GM23338 (cell line): Measurements from ENCODE around the gene CDK10. TPM values are rescaled to one million over a fixed set of nuclear protein-coding genes. Genes with fewer than 3 reads are reported as not detected.

Experiments used
- ATAC-seq: fragments of 200-7000 bp; cut with Tn5 transposase; 3 replicates; pipeline ENCODE4 v1.9.1; 2020
- DNase-seq: peaks from one replicate; pipeline ENCODE4 v3.0.0-alpha.2; 2015; ENCODE audit warnings: low spot score
- H2AFZ ChIP-seq: fragments of 200-600 bp; sonication (generic); 2 replicates; pipeline ENCODE4 v1.8.0; 2016; ENCODE audit warnings: antibody characterized with exemption, mild to moderate bottlenecking, moderate library complexity
- H3F3A ChIP-seq: fragments of 200-600 bp; sonication (generic); replicated peaks from 2 replicates; pipeline ENCODE4 v1.8.0; 2017; ENCODE audit warnings: antibody characterized with exemption, mixed run types, low read depth
- H3K27ac ChIP-seq: fragments of 200-600 bp; sonication (generic); 2 replicates; pipeline ENCODE4 v1.6.1; 2016; ENCODE audit warnings: low read depth
- H3K27me3 ChIP-seq: fragments of 200-600 bp; sonication (generic); 2 replicates; pipeline ENCODE4 v1.8.0; 2016; ENCODE audit warnings: mild to moderate bottlenecking, mixed run types, moderate library complexity; ENCODE audit not compliant: insufficient read depth
- H3K36me3 ChIP-seq: fragments of 200-600 bp; sonication (generic); 2 replicates; pipeline ENCODE4 v1.8.0; 2016; ENCODE audit warnings: mild to moderate bottlenecking; ENCODE audit not compliant: insufficient read depth
- H3K4me1 ChIP-seq: fragments of 200-600 bp; sonication (generic); 2 replicates; pipeline ENCODE4 v1.8.0; 2016; ENCODE audit warnings: mild to moderate bottlenecking, moderate library complexity; ENCODE audit not compliant: insufficient read depth
- H3K4me2 ChIP-seq: fragments of 200-600 bp; sonication (generic); 2 replicates; pipeline ENCODE4 v1.7.1; 2017; ENCODE audit warnings: mixed run types
- H3K4me3 ChIP-seq: fragments of 200-600 bp; sonication (generic); 2 replicates; pipeline ENCODE4 v1.6.1; 2016; ENCODE audit warnings: mixed run types
- H3K79me2 ChIP-seq: fragments of 200-600 bp; sonication (generic); replicated peaks from 2 replicates; pipeline ENCODE4 v1.8.0; 2017; ENCODE audit warnings: mild to moderate bottlenecking; ENCODE audit not compliant: insufficient read depth
- H3K9me2 ChIP-seq: fragments of 200-600 bp; sonication (generic); 2 replicates; pipeline ENCODE4 v1.8.0; 2017; ENCODE audit not compliant: insufficient read depth
- H4K20me1 ChIP-seq: fragments of 200-600 bp; sonication (generic); replicated peaks from 2 replicates; pipeline ENCODE4 v1.8.0; 2017; ENCODE audit warnings: mild to moderate bottlenecking; ENCODE audit not compliant: insufficient read depth
- H3K27ac Mint-ChIP-seq: 2 replicates; pipeline ENCODE4 v1.8.0; 2020; ENCODE audit warnings: inconsistent platforms, mild to moderate bottlenecking, moderate library complexity, mixed read lengths
- H3K27me3 Mint-ChIP-seq: 3 replicates; pipeline ENCODE4 v1.8.0; 2022; ENCODE audit warnings: low read depth, mild to moderate bottlenecking, moderate library complexity, mixed read lengths, inconsistent platforms; ENCODE audit not compliant: insufficient read depth, poor library complexity
- H3K36me3 Mint-ChIP-seq: 3 replicates; pipeline ENCODE4 v1.8.0; 2021; ENCODE audit warnings: low read depth, mild to moderate bottlenecking, inconsistent platforms, moderate library complexity, mixed read lengths
- H3K4me1 Mint-ChIP-seq: 3 replicates; pipeline ENCODE4 v1.8.0; 2020; ENCODE audit warnings: mild to moderate bottlenecking, inconsistent platforms, mixed read lengths
- H3K4me3 Mint-ChIP-seq: 3 replicates; pipeline ENCODE4 v1.8.0; 2021; ENCODE audit warnings: moderate library complexity, mild to moderate bottlenecking, inconsistent platforms, mixed read lengths
- H3K9me3 Mint-ChIP-seq: 3 replicates; pipeline ENCODE4 v1.8.0; 2020; ENCODE audit warnings: moderate library complexity, mild to moderate bottlenecking, inconsistent platforms, mixed read lengths
- CREB1 ChIP-seq: fragments of 250-450 bp; sonication (Bioruptor Pico); IDR thresholded peaks from 2 replicates; pipeline ENCODE4 v1.5.0; 2020; ENCODE audit warnings: low read depth, mild to moderate bottlenecking, moderate library complexity
- EZH2 ChIP-seq: fragments of 200-600 bp; sonication (generic); IDR thresholded peaks from one replicate; pipeline ENCODE4 v1.8.0; 2017; ENCODE audit warnings: antibody characterized with exemption, mild to moderate bottlenecking, low read depth; ENCODE audit not compliant: unreplicated experiment
- JUNB ChIP-seq: IDR thresholded peaks from one replicate; pipeline ENCODE4 v1.6.1; 2016; ENCODE audit warnings: antibody characterized with exemption; ENCODE audit not compliant: unreplicated experiment
- NANOG ChIP-seq: IDR thresholded peaks from 2 replicates; pipeline ENCODE4 v1.6.1; 2016; ENCODE audit warnings: antibody characterized with exemption, borderline replicate concordance
- POLR2AphosphoS5 ChIP-seq: IDR thresholded peaks from 2 replicates; pipeline ENCODE4 v1.6.1; 2016; ENCODE audit warnings: antibody characterized with exemption, low read depth
- ZNF114 ChIP-seq: fragments of 250-450 bp; sonication (Bioruptor Pico); IDR thresholded peaks from 2 replicates; pipeline ENCODE4 v1.5.0; 2020; ENCODE audit warnings: mild to moderate bottlenecking, moderate library complexity
- ZNF331 ChIP-seq: fragments of 250-450 bp; sonication (Bioruptor Pico); IDR thresholded peaks from 2 replicates; pipeline ENCODE4 v1.5.0; 2020; ENCODE audit warnings: low read depth, mild to moderate bottlenecking, moderate library complexity
- polyA plus RNA-seq: library from polyadenylated mRNA; unstranded; fragments of >200 nt; fragmentation: Nextera tagmentation; extraction: Ambion mirVana; gene quantifications from 2 replicates; pipeline ENCODE4 v1.2.1, GENCODE V29; 2016
- total RNA-seq: library from RNA; depleted of rRNA; stranded (reverse); fragments of >200 nt; shearing (Covaris generic); gene quantifications from 2 replicates; pipeline ENCODE4 v1.2.3, GENCODE V29; 2014
- TF ChIP-seq, protein P1 (sequence below): IDR thresholded peaks from one replicate; pipeline ENCODE4 v1.6.1; 2018; ENCODE audit warnings: antibody characterized with exemption; ENCODE audit not compliant: unreplicated experiment
- TF ChIP-seq, protein P2 (sequence below): fragments of 250-450 bp; sonication (Bioruptor Pico); IDR thresholded peaks from 2 replicates; pipeline ENCODE4 v1.5.0; 2020; ENCODE audit warnings: mild to moderate bottlenecking, moderate library complexity

CDK10 gene
- total and polyA plus RNA-seq, 2 experiments from 2014 or later: 64.6 to 88.0 TPM

DNA sequence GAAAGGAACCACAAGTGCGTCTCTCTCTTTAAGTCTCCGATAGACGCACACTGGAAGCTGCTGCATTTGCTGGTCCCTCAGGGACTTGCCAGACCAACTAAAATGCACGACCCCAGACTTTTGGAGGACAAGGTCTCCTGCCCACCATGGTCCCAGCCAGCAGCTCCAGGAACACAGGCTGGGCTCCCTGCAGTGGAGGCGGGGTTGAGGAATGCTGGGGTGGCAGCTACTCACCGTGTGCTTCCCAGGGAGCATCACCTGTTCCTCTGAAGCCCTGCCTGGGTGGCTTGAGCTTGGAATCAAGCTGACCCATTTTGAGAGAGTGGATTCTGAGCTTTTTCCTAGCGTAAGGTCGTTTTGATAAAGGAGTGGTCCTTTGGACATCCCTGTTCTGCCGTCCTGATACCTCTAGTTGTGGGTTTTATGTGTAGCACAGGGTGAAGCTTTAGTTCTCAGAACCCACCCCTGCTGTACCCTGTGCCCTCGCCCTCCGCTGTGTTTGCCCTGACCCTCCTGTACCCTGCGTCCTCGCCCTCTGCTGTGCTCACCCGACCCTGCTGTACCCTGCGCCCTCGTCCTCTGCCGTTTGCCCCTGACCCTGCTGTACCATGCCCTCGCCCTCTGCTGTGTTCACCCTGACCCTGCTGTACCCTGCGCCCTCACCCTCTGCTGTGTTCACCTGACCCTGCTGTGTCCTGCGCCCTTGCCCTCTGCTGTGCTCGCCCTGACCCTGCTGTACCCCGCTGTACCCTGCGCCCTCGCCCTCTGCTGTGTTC is 45.8 kb downstream of the CDK10 start:
- Mint-ChIP-seq H3K4me3 (no peak overlapping the region), H3K36me3 (peaks cover 72% of the 10 kb centered on the region), H3K27ac (no peak overlapping the region), H3K9me3 (no peaks in the 10 kb centered on the region; the same call in 2 of the 3 replicates), H3K4me1 (peaks cover 14% of the 10 kb centered on the region), H3K27me3 (peaks cover 24% of the 10 kb centered on the region)
- H3K4me3 ChIP-seq: no peak overlapping the region
- H3K9me2 ChIP-seq: no peaks in the 10 kb centered on the region
- H4K20me1 ChIP-seq: peaks cover 10% of the 10 kb centered on the region; the same call in 1 of the 2 replicates
- peaks cover 8% of the 10 kb centered on the region; the same call in 1 of the 2 replicates for H3K36me3 ChIP-seq
- ATAC-seq (no peak), DNase-seq (no peak)
- no peak overlapping the region for H3K4me2 ChIP-seq
- H3K4me1 ChIP-seq: no peaks in the 10 kb centered on the region
- H3K27ac ChIP-seq: no peak overlapping the region
- TF ChIP-seq POLR2AphosphoS5 (peak; percentile 30; the same call in 1 of the 2 replicates), EZH2 (no peak)
- H3K27me3 ChIP-seq: no peaks in the 10 kb centered on the region
- no peaks in the 10 kb centered on the region for H3K79me2 ChIP-seq
- H3F3A ChIP-seq: peaks cover 14% of the 10 kb centered on the region; the same call in 1 of the 2 replicates
- H2AFZ ChIP-seq: no peak overlapping the region

GRCh38 chr16:89732918-89733242 is 46.4 kb downstream of the CDK10 start:
- no peak for DNase-seq

More at GRCh38 chr16:89732918-89733242, 46.4 kb downstream of the CDK10 start:
- ATAC-seq: no peak
- Histone ChIP-seq H3K4me2 (no peak overlapping the region), H3K4me1 (no peaks in the 10 kb centered on the region), H3K9me2 (no peaks in the 10 kb centered on the region), H3K27ac (no peak overlapping the region), H3K27me3 (no peaks in the 10 kb centered on the region), H3K79me2 (no peaks in the 10 kb centered on the region), H3F3A (peaks cover 14% of the 10 kb centered on the region; the same call in 1 of the 2 replicates), H3K36me3 (peaks cover 14% of the 10 kb centered on the region; the same call in 1 of the 2 replicates), H3K4me3 (no peak overlapping the region), H4K20me1 (peaks cover 6% of the 10 kb centered on the region; the same call in 1 of the 2 replicates), H2AFZ (no peak overlapping the region)
- TF ChIP-seq, protein P1, sequence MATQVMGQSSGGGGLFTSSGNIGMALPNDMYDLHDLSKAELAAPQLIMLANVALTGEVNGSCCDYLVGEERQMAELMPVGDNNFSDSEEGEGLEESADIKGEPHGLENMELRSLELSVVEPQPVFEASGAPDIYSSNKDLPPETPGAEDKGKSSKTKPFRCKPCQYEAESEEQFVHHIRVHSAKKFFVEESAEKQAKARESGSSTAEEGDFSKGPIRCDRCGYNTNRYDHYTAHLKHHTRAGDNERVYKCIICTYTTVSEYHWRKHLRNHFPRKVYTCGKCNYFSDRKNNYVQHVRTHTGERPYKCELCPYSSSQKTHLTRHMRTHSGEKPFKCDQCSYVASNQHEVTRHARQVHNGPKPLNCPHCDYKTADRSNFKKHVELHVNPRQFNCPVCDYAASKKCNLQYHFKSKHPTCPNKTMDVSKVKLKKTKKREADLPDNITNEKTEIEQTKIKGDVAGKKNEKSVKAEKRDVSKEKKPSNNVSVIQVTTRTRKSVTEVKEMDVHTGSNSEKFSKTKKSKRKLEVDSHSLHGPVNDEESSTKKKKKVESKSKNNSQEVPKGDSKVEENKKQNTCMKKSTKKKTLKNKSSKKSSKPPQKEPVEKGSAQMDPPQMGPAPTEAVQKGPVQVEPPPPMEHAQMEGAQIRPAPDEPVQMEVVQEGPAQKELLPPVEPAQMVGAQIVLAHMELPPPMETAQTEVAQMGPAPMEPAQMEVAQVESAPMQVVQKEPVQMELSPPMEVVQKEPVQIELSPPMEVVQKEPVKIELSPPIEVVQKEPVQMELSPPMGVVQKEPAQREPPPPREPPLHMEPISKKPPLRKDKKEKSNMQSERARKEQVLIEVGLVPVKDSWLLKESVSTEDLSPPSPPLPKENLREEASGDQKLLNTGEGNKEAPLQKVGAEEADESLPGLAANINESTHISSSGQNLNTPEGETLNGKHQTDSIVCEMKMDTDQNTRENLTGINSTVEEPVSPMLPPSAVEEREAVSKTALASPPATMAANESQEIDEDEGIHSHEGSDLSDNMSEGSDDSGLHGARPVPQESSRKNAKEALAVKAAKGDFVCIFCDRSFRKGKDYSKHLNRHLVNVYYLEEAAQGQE: no peak
- TF ChIP-seq JUNB (no peak), ZNF114 (no peak), ZNF331 (CRISPR knock-in tag) (no peak), POLR2AphosphoS5 (no peak), EZH2 (no peak), NANOG (no peak), CREB1 (CRISPR knock-in tag) (no peak)
- TF ChIP-seq, protein P2, sequence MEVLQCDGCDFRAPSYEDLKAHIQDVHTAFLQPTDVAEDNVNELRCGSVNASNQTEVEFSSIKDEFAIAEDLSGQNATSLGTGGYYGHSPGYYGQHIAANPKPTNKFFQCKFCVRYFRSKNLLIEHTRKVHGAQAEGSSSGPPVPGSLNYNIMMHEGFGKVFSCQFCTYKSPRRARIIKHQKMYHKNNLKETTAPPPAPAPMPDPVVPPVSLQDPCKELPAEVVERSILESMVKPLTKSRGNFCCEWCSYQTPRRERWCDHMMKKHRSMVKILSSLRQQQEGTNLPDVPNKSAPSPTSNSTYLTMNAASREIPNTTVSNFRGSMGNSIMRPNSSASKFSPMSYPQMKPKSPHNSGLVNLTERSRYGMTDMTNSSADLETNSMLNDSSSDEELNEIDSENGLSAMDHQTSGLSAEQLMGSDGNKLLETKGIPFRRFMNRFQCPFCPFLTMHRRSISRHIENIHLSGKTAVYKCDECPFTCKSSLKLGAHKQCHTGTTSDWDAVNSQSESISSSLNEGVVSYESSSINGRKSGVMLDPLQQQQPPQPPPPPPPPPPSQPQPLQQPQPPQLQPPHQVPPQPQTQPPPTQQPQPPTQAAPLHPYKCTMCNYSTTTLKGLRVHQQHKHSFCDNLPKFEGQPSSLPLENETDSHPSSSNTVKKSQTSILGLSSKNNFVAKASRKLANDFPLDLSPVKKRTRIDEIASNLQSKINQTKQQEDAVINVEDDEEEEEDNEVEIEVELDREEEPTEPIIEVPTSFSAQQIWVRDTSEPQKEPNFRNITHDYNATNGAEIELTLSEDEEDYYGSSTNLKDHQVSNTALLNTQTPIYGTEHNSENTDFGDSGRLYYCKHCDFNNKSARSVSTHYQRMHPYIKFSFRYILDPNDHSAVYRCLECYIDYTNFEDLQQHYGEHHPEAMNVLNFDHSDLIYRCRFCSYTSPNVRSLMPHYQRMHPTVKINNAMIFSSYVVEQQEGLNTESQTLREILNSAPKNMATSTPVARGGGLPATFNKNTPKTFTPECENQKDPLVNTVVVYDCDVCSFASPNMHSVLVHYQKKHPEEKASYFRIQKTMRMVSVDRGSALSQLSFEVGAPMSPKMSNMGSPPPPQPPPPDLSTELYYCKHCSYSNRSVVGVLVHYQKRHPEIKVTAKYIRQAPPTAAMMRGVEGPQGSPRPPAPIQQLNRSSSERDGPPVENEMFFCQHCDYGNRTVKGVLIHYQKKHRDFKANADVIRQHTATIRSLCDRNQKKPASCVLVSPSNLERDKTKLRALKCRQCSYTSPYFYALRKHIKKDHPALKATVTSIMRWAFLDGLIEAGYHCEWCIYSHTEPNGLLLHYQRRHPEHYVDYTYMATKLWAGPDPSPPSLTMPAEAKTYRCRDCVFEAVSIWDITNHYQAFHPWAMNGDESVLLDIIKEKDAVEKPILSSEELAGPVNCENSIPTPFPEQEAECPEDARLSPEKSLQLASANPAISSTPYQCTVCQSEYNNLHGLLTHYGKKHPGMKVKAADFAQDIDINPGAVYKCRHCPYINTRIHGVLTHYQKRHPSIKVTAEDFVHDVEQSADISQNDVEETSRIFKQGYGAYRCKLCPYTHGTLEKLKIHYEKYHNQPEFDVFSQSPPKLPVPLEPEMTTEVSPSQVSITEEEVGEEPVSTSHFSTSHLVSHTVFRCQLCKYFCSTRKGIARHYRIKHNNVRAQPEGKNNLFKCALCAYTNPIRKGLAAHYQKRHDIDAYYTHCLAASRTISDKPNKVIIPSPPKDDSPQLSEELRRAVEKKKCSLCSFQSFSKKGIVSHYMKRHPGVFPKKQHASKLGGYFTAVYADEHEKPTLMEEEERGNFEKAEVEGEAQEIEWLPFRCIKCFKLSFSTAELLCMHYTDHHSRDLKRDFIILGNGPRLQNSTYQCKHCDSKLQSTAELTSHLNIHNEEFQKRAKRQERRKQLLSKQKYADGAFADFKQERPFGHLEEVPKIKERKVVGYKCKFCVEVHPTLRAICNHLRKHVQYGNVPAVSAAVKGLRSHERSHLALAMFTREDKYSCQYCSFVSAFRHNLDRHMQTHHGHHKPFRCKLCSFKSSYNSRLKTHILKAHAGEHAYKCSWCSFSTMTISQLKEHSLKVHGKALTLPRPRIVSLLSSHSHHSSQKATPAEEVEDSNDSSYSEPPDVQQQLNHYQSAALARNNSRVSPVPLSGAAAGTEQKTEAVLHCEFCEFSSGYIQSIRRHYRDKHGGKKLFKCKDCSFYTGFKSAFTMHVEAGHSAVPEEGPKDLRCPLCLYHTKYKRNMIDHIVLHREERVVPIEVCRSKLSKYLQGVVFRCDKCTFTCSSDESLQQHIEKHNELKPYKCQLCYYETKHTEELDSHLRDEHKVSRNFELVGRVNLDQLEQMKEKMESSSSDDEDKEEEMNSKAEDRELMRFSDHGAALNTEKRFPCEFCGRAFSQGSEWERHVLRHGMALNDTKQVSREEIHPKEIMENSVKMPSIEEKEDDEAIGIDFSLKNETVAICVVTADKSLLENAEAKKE (CRISPR knock-in tag): no peak
- H3K9me3 Mint-ChIP-seq: no peaks in the 10 kb centered on the region; the same call in 2 of the 3 replicates
- peaks cover 78% of the 10 kb centered on the region for H3K36me3 Mint-ChIP-seq
- H3K27me3 Mint-ChIP-seq: peaks cover 24% of the 10 kb centered on the region
- no peak overlapping the region for H3K27ac Mint-ChIP-seq
- H3K4me1 Mint-ChIP-seq: peaks cover 14% of the 10 kb centered on the region
- H3K4me3 Mint-ChIP-seq: no peak overlapping the region; the same call in 2 of the 3 replicates
